GM21825 (cell line): ENCODE data around the gene JAKMIP2.
"Not testable (repeated sequence)": the region's sequence is repeated elsewhere in the genome, so short reads cannot be mapped to it uniquely, and the experiment has no call there.

Experiments
- ATAC-seq: cut with Tn5 transposase; IDR thresholded peaks from one replicate; pipeline ENCODE4 v1.9.1; 2021; ENCODE audit warnings: mild to moderate bottlenecking, moderate library complexity; ENCODE audit not compliant: unreplicated experiment

Gene JAKMIP2

DNA sequence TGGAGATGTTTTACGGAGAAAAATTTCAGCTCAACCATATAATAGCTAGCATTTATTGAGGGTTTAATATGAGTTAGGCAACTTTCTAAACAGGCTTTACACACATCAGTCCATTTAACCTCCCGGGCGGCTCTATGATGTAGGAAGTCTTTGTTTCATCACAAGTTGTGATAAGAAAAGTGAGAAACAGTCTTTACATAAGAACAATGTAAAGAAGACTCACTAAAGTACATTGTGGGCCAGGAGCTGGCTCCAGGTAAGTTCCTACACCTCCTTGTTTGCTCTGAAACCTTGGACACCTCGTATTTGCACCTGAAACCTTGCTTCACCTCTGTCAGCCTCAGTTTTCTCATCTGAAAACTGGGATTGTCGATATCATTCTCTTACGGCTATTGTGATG is 116.1 kb downstream of the JAKMIP2 start:
- ATAC-seq, result no peak

DNA sequence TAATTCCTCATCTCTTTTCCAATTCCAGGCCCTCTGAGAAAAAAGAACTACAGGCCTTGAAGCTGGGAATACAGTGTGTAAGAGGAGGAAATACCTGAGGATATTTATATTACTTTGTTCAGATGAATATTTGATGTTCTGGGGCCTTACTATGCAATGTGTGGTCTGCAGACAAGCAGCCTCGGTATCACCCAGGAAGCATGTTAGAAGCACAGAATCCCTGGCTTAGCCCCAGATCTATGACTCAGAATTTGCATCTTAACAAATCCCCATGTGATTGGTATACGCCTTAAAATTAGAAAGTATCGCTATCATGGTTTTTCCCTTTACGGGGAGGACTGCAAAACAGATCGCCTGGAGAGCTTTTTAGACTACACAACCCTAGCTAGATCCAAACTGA is 121.0 kb downstream of the JAKMIP2 start:
- ATAC-seq, result no peak

DNA sequence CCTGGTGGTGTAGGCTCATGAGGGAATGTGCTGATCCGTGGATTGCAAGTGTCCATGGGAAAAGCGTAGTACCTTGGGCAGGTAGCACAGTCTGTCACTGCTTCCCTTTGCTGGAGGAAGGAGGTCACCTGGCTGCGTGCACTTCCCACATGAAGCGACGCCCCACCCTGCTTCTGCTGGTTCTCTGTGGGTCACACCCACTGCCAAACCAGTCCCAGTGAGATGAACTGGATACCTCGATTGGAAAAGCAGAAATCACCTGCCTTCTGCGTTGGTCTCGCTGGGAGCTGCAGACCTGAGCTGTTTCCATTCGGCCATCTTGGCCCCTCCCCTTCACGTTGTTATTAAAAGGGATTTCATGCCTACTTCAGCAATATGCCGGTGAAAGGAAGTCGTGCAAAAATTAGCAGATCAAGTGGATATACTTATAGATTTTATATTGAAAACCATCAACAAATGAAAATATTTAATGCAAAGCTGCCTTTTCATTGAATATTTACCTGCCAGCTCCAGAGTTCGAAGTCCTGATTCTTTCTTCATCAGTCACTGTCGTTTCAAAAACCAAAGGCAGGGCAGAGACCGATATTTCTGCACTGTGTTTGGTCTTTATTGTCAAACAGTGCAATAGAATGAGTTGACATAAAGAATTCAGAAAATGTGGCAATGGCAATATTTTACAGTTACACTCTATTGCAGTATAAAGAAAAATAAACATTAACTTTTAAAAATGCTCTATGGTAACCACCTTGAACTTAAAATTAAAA is 123.2 kb downstream of the JAKMIP2 start:
- no peak for ATAC-seq

DNA sequence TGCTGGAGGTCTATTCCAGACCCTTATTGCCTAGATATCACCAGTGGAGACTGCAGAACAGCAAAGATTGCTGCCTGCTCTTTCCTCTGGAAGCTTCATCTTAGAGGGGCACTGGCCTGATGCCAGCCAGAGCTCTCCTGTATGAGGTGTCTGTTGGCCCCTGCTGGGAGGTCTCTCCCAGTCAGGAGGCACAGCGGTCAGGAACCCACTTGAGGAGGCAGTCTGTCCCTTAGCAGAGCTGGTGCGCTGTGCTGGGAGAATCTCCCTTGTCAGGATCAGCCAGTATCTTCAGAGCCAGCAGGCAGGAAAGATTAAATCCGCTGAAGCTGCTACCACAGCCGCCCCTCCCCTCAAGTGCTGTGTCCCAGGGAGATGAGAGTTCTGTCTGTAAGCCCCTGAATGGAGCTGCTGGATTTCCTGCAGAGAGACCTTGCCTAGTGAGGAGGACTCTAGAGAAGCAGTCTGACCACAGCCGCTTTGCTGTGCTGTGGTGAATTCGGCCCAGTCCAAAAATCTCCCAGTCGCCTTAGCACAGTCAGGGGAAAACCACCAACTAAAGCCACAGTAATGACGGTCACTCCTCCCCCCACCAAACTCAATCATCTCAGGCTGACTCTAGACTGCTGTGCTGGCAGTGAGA is 124.1 kb downstream of the JAKMIP2 start:
- no peak for ATAC-seq

GRCh38 chr5:147648597-147648996 is 133.9 kb downstream of the JAKMIP2 start:
- no peak for ATAC-seq

DNA sequence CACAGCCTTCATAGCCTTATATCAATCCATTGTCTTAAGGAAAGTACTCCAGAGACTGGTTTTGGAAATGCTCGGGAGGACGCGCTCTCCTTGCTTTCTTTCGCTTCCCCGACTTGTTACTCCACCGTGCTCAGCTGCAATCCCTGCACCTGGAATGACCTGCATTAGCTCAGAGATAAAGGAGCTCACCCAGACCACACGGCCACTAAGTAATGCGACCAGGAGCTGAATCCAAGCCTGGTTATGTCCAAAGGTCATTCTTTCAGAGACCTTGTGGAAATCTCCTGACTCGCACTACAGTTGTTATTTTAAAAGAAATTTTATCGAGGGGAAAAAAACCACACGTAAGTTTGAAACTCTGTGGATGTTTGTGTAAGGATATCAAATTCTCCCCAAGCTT is 137.3 kb downstream of the JAKMIP2 start:
- ATAC-seq, result no peak

DNA sequence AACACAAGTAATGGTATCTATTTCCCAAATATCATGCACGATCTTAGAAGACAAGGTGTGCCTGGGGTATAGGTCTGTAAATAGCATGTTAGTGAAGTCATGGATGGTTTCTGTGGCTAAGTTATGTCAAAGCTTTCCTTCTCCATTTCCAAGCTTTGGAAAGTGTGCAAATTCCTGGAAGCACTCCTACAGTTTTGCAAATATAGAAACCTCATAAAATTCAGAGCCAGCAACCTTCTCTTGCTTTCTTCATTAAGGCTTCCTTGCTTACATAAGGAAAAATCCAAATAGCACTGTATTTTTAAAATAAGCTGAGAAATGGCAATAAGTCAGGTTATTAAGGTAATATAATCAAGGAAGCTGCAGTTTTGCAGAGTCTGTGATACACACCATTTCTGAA is 138.1 kb downstream of the JAKMIP2 start:
- ATAC-seq, result no peak

DNA sequence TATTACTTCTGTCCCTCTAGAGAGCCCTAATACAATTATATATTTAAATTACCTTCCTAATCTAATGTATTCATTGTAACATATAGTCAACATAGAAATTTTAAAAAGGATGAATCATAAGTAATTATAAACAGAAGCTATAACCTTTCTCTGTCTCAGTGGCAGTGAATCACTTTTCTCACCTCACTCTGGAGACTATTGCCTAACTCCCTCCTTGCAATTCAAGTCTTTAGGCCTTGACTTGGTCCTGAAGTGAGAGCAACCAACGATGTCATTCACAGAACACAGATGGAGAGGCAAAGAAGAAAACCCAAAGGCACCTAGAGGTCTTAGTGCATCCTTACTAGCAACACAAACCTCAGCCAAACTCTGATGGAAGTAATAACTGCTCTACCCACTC is 139.4 kb downstream of the JAKMIP2 start:
- no peak for ATAC-seq

DNA sequence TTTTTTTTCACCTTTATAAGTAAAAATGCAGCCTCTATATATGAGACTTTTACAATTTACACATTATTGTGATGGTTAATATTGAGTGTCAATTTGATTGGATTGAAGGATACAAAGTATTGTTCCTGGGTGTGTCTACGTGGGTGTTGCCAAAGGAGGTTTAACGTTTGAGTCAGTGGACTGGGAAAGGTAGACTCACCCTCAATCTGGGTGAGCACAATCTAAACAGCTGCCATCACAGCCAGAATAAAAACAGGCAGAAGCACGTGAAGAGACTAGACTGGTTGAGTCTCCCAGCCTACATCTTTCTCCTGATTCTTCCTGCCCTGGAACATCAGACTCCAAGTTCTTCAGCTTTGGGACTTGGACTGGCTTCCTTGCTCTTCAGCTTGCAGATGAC is 139.9 kb downstream of the JAKMIP2 start:
- no peak for ATAC-seq

- ATAC-seq, result no peak
These were observed 143.2 kb downstream of the JAKMIP2 start for GRCh38 chr5:147639321-147639720.

DNA sequence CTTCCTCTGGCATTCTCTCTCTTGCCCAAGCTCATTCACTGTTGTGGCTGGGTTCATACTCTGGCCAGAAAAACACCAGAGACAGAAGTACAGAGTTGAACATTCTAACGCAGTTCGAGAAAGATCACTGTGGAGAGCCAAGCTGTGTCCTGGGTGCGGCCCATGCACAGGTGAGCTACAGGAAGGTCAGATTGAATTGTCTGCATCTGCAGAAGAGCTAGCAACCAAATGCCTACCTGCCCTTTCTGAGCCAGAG is 145.9 kb downstream of the JAKMIP2 start:
- ATAC-seq, result no peak

GRCh38 chr5:147635882-147636728 is 146.4 kb downstream of the JAKMIP2 start:
- no peak for ATAC-seq

DNA sequence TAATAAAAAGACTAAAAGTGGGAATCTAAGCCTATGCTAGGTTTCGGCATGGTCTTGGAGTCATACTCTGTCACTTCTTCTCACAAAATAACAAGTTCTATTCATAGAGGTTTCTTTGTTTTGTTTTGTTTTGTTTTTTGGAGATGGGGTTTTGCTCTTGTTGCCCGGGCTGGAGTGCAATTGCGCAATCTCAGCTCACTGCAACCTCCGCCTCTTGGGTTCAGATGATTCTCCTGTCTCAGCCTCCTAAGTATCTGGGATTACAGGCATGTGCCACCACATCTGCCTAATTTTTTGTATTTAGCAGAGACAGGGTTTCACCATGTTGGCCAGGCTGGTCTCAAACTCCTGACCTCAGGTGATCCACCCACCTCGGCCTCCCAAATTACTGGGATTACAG is 147.1 kb downstream of the JAKMIP2 start:
- not testable (repeated sequence) for ATAC-seq

- no peak for ATAC-seq
These were observed 149.4 kb downstream of the JAKMIP2 start for GRCh38 chr5:147633173-147633572.

DNA sequence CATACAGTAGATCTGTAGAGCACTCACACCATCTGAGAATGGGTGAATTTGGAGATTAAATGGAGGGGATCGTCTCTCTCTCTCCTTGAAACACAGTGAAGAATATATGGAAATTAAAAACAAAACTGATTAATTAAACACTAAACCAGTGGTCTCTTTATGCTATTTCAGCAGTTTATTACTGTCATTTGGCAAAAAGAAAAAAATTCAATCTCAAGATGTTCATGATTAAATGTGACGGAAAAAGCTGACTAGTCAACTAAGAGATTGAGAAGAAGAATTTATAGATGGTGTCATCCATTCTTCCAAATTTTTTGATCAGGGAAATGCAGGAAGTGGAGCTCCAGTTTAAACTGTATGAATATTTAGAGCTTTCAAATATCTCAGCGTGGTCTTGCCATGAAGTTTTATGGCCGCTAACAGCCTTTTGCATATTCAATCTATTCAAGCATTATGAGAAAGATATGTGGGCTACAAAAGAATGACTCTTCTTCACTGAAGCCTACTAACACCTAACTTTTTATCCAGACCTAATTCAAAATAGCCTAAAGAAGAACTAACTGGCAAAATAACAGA is 151.0 kb downstream of the JAKMIP2 start:
- no peak for ATAC-seq

DNA sequence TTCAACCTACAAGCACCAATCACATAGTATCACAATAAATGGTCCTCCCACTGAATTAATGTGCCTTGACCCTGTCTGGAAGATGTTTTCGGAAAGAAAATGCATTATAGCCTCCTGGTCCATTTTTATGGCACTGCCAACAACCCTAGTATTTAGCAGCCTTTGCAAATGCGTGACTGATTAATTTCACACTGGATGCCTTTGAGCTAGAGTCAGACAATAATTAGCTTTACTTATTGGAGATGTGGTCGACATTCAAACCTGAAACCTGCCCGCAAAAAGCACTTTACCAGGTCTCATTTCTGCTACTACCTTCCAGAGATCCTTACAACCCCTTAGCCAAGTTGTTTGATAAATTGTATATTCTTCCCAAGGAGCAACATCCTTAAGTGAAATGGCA is 153.3 kb downstream of the JAKMIP2 start:
- ATAC-seq, result no peak

DNA sequence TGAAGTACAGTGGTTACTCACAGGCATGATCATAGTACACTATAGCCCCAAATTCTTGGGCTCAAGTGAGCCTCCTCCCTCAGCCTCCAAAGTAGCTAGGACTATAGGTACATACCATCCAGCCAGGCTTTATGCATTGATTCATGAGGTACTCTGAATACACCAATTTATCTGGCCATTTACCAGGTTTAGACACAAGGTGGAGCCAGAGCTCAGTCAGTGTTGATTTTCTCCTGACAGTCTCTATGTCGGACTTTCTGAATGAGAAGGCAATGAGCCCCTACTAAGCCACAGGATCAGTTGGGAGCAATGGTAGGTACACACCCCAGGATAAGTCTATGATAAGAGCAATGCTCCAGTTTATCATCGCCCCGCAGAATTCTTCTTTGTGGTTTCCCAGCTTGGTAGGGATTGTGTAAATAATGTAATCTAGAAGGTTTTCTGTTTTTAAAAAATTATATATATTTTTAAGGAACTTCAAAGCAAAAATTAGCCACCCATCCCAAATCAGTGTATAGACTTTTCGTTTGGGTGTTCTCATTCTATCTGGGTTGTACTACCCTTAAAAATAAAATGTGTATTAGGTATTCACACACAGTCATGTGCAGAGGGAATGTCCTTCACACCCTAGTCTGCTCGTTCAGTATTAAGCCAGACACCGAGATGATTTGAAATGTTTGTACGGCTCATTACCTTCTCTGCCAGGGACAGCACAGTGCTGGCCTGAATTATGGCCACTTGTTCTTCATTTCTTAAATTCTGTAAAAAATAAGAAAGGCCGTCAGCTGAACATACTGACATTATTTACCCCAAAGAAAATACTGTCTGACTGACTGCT is 154.3 kb downstream of the JAKMIP2 start:
- peak; percentile 86 for ATAC-seq

DNA sequence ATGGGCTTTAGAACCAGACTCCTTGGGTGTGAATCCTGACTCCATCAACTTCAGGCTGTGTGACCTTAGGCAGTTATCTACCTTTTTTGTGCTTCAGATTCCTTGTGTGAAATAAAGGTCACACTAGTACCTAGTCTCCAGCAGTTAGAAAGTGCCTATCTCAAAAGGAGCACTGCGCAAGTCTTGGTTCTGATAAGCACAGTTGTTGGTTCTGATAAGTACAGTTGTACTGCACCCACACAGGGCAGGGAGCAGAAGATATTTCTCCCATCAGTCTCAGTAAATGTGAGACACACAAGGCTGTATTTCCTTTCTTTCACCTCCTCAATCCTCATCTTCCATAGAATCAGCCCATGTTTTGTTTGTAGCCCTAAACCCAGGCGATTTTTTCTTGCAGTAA is 156.1 kb downstream of the JAKMIP2 start:
- no peak for ATAC-seq

DNA sequence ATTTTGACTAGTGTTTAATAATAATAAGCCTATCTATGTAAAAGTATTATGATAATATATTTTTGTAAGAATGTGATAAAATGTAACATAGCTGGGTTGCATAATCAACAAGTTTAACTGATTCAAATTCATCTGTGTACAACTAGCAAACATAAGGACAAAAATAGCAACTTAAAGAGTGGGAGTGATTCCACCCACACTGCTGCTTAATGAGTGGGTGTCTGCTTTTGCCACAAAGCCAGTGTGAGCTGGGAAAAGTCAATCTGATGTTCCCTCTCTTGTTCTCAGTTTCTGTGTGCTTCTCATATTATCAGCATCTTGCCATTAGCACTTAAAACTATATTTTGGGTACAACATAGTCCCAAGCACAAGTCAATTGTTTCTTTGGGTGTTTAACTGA is 161.5 kb downstream of the JAKMIP2 start:
- ATAC-seq, result no peak

- ATAC-seq, result no peak
These were observed 163.1 kb downstream of the JAKMIP2 start for GRCh38 chr5:147619281-147619878.
